Measurements from ENCODE around the gene SFRP2.

SFRP2 gene

DNA sequence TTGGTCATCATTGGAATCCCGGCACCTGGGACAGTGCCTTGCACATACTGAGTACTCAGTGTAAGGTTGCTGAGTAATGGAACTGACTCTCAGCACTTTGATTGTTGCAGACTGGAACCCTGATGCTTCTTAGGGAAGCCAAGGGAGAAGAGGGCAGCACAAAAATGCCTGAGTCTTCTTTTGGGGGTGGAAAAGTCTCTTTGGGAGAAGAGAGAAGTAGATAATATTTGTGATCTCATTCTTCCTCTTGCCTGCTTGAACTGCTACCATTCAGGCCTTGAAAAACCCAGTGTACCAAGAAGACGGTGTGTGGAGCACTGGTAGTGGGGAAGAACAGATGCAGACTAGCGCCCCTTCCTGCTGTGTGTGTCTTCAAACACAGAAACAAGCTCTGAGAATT, 12.3 kb downstream of the SFRP2 start:
- no peak overlapping the region for H3K4me3 ChIP-seq (ENCODE audit: low read depth, low read length)
- TF ChIP-seq, protein P1, sequence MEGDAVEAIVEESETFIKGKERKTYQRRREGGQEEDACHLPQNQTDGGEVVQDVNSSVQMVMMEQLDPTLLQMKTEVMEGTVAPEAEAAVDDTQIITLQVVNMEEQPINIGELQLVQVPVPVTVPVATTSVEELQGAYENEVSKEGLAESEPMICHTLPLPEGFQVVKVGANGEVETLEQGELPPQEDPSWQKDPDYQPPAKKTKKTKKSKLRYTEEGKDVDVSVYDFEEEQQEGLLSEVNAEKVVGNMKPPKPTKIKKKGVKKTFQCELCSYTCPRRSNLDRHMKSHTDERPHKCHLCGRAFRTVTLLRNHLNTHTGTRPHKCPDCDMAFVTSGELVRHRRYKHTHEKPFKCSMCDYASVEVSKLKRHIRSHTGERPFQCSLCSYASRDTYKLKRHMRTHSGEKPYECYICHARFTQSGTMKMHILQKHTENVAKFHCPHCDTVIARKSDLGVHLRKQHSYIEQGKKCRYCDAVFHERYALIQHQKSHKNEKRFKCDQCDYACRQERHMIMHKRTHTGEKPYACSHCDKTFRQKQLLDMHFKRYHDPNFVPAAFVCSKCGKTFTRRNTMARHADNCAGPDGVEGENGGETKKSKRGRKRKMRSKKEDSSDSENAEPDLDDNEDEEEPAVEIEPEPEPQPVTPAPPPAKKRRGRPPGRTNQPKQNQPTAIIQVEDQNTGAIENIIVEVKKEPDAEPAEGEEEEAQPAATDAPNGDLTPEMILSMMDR (IDR thresholded peaks at IDR 0.05; ENCODE audit: low read depth, low read length) = no peak

DNA sequence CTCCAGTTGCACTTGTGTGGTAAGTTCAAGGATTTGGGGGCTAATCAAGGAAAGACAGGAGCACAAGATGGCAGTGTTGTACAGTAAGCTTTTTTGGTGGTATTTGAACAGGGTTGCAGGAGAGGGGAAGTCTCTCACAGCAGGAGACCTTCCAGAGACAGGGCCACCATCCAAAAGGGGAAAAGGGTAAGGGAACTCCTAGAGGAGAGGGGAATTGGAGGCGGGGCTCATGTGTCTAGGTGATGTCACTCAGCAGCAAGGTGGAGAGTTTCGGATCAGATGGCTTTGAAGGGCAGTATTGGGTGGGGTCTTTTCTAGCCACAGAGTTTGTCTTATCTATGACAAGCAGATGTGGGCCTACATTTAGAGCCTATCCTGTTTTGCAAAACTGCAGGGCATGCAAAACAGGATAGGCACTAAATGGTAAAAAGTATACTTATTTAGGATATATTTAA, 15.6 kb downstream of the SFRP2 start:
- TF ChIP-seq, protein P1 (IDR thresholded peaks at IDR 0.05; ENCODE audit: low read depth, low read length) = no peak
- H3K4me3 ChIP-seq (ENCODE audit: low read depth, low read length) = no peak overlapping the region

DNA sequence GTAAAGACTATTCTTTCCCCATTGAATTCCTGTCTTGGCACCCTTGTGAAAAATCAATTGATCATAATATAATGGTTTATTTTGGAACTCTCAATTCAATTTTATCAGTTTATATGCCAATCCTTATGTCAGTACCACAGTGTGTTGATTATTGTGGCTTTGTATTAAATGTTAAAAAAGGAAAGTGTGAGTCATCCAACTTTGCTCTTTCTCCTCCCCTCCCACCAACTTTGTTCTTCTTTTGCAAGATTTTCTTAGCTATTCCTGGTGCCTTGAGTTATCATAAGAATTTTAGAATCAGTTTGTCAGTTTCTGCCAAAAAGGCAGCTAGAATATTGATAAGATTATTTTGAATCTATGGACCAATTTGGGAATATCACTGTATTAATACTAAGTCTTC, 17.8 kb downstream of the SFRP2 start:
- TF ChIP-seq, protein P1 (IDR thresholded peaks at IDR 0.05; ENCODE audit: low read depth, low read length) = no peak

DNA sequence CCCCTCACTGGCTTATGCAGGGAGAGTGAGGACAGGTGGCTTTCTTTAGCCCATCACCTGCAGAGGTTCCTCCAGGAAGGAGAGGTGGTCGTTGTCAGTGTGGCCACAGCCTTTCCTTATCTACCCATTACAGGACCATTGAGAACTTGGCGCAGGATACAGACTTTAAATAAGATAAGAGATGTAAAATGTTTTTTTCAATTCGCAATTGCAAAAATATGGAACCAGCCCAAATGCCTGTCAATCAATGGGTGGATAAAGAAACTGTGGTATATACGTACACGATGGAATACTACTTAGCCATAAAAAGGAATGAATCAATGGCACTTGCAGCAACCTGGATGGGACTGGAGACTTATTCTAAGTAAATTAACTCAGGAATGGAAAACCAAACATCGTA, 22.1 kb downstream of the SFRP2 start:
- TF ChIP-seq, protein P1 (IDR thresholded peaks at IDR 0.05; ENCODE audit: low read depth, low read length) = no peak
- H3K4me3 ChIP-seq (ENCODE audit: low read depth, low read length) = no peak overlapping the region

More for the DNA sequence above, 17.8 kb downstream of the SFRP2 start:
- H3K4me3 ChIP-seq (ENCODE audit: low read depth, low read length) = no peak overlapping the region

DNA sequence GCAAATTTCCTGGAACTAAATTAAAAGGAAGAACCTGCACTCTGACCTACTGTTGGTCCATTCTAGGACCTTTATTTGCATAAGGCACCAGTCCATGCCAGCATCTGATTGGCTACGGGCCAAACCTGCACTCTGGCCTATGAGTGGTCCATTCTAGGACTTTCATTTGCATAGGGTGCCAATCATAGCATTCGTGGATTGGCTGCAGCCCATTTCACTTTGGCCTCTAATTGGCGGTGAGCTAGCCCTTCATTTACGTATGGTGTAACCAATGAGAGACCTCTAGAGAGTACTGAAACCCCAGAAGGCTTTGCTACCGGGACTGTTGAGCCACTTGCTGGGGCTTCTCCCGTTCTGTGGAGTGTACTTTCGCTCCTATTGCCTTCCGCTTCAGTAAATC, 23.0 kb downstream of the SFRP2 start:
- no peak overlapping the region for H3K4me3 ChIP-seq (ENCODE audit: low read depth, low read length)
- TF ChIP-seq, protein P1 (IDR thresholded peaks at IDR 0.05; ENCODE audit: low read depth, low read length) = no peak

DNA sequence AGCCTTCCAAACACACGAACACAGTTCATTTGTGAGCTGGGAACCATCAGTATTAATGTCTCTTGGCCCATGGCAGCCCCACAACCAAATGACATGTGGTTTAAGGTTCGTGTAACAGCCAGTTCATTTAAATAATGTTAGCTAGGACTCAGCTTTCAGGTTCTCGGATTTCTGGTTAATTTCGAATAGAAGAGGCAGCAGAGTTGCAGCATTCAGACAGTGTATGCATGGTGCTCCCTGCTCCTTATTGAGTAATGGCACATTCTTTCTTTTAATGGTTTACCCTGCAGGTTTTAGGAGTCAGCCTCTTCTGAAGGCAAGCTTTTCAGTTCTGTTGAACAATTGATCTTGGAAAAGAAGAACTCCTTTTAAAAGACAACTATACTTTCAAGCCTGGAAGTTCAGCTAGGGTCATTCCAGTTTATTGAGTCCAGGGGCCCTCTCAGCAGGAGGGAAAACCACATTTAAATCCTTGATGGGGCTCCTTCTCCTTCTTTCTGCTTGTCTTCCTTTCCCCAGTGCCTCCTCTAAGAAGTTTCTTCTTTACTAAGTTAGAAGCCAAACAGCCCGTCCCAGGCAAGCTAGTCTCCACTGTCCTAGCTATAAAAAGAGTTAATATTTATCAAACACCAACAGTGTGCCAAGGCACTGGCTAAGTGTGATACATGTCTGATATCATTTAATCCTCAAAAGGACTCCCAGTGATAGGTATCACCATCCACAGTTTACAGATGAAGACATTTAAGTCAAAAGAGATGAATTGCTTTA, 24.1 kb downstream of the SFRP2 start:
- TF ChIP-seq, protein P1 (IDR thresholded peaks at IDR 0.05; ENCODE audit: low read depth, low read length) = no peak
- no peak overlapping the region for H3K4me3 ChIP-seq (ENCODE audit: low read depth, low read length)

DNA sequence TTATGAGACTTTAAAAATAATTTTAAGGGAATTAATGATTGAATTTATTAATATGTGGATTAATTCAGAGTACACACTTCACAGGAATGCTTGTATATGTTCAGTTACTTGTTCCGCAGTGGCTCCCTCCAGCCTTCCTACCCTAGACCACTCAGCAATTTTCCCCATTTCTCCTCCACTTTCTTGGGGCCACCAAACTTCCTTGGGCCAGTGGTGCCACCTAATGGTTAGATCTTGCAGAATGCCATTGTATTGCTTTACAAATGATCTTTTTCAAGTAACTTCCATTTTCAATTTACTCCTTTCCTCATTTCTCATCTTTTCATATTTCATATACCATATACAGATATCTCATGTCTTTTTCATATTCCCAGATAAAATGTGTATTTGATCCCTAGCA, 25.5 kb downstream of the SFRP2 start:
- TF ChIP-seq, protein P1 (IDR thresholded peaks at IDR 0.05; ENCODE audit: low read depth, low read length) = no peak
- no peak overlapping the region for H3K4me3 ChIP-seq (ENCODE audit: low read depth, low read length)

All from WI38 (cell line).